SHP77 treated with DMSO at 0.1 percent for 48 hours (cell line): ENCODE measurements around the gene ARF6.

Source experiments
- DNase-seq: peaks from one replicate; lab custom pipeline; 2025; lab: John Stamatoyannopoulos, UW

The ARF6 gene

GRCh38 chr14:49940808-49941421 is 48.0 kb downstream of the ARF6 start:
- no peak for DNase-seq

- no peak for DNase-seq
Measured at GRCh38 chr14:49942090-49942489, 49.2 kb downstream of the ARF6 start.

- no peak for DNase-seq
Measured at GRCh38 chr14:49944501-49944900, 51.6 kb downstream of the ARF6 start.

- no peak for DNase-seq
Measured at GRCh38 chr14:49945448-49946319, 52.8 kb downstream of the ARF6 start.
